Stimulated activated CD8-positive, alpha-beta memory T cell treated with anti-CD3 and anti-CD28 coated beads, Interleukin-7, amount 100 ng/mL, for 48 hours (primary cell): ENCODE data around the gene KIF16B.
"Not testable (repeated sequence)": the region's sequence is repeated elsewhere in the genome, so short reads cannot be mapped to it uniquely, and the experiment has no call there.

Source experiments
- DNase-seq, 2 donors: peaks; one replicate each; pipeline ENCODE4 v3.0.0-alpha.2; 2020; ENCODE audit warnings: low read depth in 1 of 2; ENCODE audit errors: extremely low read depth in 1 of 2

Gene KIF16B

DNA sequence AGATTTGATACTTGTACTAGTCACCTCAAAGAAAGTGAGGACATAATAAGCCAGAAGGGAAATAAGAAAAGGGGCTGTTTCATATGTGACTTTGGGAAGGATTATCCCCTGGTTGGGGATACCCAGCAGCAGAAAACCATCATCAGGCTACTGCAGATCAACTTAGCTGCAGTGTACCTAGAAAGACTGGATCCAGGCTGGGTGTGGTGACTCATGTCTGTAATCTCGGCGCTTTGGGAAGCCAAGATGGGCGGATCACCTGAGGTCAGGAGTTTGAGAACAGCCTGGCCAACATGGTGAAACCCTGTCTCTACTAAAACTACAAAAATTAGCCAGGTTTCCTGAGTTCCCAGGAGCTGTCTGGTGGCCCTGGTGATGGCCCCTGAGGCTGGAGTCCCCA is 23.2 kb upstream of the KIF16B start:
- DNase-seq: not testable (repeated sequence)

DNA sequence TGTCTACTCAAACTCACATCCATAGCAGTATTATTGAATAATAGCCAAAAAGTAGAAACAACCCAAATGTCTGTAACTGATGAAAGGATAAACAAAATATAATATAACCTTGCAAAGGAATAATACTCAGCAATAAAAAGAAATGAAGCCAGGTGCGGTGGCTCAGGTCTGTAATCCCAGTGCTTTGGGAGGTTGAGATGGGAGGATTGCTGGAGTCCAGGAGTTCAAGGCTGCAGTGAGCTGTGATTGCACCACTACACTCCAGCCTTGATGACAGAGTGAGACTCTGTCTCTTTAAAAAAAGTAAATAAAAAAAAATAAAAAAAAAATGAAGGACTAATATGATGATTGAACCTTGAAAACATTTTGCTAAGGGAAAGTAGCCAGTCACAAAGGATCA is 22.1 kb upstream of the KIF16B start:
- DNase-seq: no peak

DNA sequence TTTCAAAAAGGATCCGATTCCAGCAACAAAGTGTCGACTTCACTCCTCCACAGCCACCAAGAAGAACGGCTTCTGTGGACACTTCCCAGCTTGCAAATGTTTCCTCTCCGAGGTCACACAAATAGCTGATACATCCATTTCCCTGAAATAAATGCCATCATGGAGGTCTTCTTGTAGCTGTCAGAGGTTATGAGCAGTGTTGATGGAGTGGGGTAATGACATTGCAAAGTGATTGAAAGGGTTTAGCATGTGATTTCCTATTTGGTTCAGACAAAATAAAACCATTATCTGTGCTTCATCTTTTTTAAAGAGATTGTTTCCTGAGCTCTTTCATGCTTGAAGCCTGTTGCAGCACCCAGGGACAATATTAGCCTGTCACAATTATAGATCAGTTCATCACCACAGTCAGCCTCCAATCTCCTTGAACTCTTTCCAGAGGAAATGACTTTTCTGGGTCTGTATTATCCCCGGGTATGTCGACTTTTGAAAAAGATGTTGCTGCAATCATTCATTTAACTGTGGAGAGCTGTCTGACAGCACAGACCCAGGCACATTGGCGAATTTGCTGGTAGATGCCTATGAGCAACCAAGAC is 16.9 kb upstream of the KIF16B start:
- no peak for DNase-seq

DNA sequence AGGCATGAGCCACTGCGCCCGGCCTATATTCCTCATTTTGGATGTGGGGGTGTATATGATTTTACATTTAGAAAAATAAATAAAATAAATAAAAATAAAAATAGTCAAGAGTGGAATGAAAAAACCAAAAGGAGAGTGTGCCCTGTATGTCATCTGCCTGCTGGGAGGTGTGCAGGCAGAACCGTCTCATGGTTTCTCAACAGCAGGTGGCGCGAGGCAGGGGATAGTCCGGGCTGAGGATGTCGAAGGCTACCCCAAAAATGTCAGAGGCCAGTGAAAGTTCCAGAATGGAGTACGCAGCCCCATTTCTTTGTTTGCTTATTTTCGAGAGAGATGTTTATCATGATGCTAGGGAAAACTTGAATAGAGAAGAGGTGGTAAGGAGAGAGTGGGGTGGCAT is 16.4 kb upstream of the KIF16B start:
- DNase-seq: no peak

DNA sequence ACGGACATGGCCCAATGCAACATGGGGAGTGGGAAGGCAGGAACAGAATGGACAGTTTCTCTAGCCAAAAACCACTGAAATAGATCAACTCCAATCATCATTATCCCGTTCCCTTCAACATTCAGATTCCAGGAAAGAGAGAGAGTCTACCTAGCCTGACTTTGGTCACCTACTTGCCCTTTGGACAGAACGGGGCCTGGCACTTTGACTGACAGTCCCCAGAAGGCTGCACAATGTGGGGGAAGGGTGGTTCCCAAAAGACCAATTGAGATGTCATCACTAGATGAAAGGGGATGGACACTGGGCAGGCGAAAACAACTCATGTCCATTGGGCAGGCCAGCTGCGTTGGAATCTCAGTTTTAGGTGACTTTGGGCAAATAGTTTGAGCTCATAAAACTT is 15.0 kb upstream of the KIF16B start:
- DNase-seq: no peak

DNA sequence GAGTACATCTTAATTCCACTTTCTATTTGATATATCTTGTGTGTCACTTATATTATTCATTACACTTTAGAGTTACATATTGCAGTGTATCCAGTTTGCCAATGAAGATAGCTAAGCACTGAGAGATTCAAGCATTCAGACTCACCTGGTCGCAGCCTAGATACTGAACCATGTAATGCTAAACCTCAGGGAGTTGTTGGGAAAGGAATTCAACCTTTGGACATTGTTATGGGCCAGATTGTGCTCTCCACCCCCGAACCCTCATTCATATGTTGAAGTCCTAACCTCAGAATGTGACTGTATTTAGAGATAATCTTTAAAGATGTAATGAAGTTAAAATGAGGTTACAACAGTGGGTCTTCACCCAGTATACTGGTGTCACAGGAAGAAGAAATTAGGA is 13.8 kb upstream of the KIF16B start:
- no peak for DNase-seq

DNA sequence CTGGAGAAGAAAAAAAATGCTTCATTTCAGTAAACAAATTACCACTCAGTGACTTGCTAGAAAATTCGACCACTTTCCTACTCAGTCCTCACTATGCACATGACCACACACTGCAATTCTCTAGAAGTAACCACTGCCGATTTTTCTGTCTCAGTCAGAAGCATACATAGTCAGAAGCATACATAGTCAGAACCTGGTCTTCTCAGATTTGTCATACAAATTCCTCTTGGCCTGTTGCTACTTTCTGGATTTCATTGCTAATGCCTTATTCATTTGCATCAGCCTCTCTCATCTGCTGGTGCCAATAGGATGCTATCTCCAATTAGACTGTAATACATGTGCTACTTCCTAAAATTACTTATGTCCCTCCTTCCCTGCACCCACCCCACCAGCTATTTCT is 10.2 kb upstream of the KIF16B start:
- DNase-seq: no peak

DNA sequence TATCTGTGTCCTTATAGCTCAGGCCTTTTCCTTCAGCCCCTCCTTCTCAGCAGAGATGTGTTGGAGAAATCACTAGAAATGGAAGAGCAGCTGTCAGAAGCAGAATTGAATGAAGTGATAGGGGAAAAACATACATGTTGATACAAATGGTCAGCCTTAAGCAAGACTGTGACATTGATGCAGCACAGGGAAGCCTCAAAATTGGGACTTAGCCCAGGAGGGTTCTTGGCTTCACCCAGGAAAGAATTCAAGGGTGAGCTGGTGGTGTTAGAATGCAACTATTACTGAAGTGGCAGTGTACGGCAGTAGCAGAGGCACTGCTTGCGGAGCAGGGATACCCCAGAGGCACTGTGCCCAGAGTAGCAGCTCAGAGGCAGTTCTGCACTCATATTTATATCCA is 8.0 kb upstream of the KIF16B start:
- no peak for DNase-seq

DNA sequence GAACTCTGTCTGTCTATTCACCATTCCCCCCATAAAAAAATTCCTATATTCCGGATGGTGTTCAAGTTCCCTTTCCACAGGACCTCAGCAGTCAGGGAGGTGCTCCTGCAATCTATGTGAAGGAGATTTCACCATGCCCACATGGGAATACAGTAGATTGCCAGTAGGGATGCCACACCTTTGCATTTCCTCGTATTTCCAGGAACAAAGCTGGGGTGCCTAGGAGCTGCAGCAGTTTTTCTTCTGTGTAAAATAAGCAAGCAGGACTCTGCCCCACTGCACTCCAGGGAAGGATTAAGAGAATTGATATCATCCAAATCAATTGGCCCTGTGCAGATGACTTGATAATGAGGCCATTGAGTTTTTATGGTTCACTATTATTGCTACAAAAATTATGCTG is 7.4 kb upstream of the KIF16B start:
- DNase-seq: no peak

DNA sequence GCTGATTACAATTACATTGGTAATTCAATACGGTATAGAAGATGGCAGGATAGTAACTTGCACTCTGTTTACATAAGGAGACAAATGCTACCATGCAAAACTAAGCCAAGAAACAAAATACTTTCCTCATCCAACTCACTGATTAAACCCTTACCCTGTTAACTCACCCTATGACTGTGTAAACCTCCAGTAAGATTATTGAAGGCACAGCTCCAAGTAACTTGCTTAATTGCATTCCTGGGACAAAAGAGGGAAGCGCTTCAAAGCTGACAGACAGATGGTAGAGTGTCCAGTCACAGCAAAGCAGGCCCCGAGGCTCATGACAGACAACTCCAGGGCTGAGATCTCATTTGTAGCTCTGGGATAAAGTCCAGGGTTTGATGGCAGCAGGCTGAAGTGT is 6.9 kb upstream of the KIF16B start:
- DNase-seq: no peak

DNA sequence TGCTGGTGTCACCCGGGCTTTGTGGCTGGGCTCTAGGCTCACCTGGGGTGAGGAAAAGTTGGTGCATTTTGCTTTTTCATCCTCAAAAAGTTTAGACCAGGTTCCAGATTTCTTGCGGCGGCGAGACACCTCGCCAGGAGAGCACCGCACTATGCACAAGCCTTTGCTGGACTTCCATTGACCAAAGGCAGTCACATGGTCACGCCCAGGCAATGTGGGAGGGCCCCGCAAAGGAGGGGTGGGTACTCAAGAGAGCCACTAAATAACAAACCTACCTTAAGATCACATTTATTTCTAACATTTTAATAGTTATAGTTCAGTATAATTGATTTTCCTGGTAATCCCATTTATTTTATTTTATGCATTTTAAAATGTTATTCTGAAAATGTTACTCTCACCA is 3.0 kb upstream of the KIF16B start:
- no peak for DNase-seq

DNA sequence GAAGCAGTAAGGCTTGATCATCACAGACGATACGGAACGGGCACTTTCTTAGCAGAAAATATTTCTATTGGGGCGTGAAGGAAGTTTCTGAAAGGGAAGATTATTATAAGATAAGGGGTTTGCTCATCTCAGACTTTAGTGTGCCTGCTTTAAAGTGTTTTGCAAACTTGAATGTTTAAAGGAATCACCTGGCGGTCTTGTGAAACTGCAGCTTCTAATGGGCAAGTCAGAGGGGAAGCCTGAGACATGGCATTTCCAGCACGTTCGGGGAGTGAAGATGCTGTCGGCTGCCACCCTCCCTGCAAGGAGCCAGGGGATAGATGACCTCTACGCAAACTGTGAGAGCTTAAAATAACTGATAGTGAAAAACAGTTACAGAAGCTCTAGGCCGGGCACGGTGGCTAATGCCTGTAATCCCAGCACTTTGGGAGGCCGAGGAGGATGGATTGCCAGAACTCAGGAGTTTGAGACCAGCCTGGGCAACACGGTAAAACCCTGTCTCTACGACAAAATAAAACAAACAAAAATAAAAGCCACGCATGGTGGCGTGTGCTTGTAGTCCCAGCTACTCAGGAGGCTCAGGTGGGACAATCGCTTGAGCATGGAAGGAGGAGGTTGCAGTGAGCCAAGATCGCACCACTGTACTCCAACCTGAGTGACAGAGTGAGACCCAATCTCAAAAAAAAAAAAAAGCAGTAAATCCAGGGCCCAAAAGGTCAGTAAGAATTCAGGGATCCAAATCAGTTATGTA is 2.3 kb upstream of the KIF16B start:
- DNase-seq: no peak

DNA sequence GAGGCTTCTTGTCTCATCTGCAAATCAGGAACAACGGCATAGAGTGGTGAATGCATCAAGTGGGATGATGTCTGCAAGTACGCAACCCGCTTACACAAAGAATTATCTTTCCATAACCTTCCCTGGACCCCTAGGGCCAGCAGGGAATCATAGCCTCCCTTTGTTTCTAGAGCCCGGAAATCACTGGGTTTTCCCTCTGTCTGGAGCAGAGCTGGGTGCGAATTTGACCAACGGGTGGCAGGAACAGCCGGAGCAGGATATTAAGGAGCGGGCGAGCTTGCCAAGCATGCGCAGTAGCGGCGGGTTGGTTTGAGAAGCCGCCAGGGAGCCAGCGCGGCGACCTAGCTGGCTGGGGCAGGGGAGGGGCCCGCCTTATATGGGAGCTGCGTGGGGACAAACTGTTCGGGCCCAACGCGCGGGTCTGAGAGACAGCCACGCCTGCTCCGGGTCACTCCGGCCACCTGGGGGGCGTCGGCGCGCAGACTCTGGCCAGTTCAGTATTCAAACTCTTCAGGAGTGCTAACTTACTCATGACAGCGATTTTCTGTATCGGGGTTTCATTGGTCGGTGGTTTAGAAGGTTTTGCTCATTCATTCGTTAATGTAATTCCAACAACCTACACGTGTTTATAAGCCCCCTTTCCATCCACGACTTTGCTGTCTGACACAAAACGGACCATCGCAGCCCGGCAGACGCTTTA is 1.6 kb upstream of the KIF16B start:
- peak; percentile 64 to 76 for DNase-seq

DNA sequence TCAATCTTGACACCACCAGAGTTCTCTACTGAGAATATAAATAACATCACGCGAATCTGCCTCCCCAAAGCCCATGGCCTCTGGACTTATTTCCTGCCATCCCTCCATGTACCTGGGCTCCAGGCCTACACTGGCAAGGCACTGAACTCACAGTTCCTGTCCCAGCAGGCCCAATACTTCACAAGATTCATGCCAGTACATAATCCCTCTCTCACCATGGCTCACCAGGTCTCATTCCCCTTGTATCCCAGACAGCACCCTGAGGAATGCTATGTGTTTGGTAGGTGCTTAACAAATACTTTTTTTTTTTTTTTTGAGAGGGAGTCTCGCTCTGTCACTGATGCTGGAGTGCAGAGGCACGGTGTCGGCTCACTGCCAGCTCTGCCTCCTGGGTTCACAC is 1.9 kb downstream of the KIF16B start:
- no peak for DNase-seq

DNA sequence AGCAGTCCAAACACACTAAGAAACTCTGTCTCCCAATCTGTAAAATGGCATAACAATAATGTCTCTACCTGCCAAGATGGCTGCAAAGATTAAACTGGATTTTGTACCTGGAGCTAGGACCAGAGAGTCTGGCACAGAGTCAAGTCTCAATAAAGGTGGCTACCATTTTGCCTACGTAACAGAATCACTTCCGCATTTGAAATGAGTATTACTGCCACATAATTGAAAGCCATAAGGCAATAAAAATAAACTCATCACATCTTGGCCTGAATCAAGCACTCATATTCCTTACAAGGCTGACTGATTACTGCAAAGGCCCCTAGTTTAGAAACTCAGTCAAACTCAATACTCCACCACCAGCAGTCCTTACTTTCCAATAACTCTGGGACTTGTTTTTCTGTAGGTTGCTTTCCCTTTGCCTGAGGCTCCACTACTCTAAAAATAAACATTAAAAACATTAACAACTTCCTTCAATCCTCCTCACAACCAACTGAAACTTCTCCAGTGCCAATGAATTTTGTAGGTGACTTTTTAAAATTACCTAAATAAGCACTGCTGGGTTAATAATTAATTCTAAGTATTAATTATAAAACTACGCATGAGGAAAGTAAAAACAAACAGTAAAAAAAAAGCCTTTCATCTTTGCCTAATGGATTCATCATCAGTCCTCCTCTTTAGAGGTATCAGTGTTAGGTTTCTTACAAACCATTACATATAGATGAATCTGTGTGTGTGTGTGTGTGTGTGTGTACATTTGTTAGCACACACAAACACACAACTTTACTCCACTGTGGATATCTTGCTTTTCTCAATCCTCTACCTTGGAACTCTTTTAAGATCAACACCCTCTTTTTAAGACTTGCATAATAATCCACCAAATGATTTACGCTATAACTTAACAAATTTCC is 3.7 kb downstream of the KIF16B start:
- DNase-seq: no peak

DNA sequence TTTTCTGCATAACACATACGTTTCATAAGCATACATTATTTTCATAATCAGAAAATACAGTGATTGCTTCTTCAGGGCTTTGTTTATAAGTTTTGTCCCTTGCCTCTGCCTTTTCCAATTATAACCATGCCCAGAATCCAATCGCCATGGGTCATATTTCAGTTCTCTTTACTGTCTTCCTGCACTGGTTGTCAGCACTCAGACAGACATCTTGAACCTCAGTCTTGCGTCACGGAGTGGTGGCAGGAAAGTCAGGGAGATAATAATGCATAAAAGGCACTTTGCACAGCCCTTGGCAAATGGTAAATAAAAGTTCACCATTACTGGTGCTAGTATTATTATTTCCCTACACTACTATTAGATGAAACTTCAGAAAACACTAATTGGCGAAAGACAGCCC is 7.2 kb downstream of the KIF16B start:
- no peak for DNase-seq

DNA sequence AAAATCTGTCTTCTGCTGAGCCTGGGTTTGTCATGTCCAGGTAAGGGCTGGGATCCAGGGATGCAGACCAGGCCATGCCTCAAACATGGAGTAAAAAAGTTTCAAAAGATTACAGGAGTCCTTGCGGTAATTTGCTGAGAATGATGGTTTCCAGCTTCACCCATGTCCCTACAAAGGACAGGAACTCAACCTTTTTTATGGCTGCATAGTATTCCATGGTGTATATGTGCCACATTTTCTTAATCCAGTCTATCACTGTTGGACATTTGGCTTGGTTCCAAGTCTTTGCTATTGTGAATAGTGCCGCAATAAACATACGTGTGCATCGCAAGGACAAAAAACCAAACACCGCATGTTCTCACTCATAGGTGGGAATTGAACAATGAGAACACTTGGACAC is 9.2 kb downstream of the KIF16B start:
- not testable (repeated sequence) for DNase-seq

DNA sequence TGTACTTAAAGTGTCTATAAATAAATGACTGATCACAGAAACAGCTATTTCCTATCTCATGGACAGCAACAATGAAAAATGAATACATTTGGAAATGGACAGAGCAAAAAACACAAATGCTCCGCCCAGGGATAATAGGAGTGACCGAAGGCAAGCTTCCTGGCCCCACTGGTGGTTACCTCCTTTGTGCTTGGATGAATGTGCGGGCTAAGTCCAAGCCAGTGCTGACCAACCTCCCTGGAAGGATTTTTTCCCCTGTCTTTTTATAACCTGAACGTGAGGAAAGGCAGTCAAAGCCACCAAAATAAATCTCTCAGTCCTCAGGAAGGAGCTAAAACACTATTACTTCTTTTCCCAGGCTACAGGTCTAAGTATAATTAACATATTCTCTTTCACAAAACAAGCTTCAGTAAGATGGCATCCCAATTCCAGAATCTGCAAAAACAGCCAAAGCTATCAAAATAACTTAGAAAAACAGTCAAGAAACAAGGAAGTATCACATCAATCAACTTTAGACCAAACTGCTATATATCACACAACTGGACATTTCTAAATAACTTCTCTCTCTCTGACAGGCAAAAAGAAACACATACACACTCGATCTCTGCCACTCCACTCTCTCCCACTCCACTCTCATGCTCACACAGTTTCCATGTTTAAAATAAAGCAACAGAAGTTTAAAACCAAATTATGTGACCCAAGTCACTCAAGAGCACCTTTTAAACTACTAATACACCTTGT is 10.0 kb downstream of the KIF16B start:
- DNase-seq: no peak

DNA sequence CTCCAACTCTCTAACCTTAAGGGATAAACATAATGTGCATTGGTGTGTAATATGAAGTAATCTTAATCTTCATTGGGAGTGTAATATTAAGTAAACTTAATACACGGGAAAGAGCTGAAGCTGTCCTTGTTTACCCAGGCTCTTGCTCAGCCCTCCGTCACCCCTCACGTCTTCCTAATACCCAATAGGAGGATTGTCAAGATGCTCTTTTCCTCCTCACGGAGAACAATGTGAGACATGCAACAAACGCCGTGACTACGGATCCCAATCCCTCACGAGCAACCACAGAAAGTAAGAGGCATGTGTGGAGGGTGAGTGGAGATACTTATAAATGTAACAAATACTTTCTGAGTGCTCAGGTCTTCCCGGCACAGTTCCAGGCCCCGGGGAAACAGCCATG is 11.0 kb downstream of the KIF16B start:
- no peak for DNase-seq

DNA sequence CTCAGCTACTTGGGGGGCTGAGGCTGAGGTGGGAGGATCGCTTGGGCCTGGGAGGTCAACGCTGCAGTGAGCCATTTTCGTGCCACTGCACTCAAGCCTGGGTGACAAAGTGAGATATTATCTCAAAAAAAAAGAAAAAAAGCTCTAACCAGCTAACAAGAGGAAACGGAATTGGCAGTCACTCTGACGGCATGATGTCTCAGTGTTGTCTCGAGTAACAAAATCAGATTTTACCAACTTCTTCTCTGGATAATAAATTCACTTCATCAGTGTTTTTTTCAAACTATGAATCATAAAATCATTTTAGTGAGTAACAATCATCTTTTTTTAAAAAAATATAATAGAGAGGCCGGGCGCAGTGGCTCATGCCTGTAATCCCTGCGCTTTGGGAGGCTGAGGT is 12.6 kb downstream of the KIF16B start:
- no peak for DNase-seq

DNA sequence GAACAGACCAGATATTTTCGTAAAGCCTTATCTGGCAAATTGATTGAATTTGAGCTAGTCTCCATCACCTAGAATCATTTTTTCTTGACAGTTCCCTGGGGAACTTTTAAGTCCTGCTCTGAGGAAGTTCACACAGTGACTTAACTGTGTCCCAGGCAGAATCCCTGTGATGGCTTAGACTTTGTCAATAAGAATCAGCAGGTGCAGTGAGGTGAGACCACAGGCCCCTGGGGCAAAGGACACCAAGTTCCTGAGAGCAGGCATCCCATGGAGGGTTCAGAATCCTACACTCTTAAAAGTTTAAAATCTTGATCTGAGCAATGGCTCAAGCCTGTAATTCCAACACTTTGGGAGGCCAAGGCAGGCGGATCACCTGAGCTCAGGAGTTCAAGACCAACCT is 13.0 kb downstream of the KIF16B start:
- DNase-seq: no peak
